Uterus (tissue), 4 donors: Measurements from ENCODE around the gene SLC8A1. TPM values are rescaled to one million over a fixed set of nuclear protein-coding genes. Genes with fewer than 3 reads are reported as not detected.

Experiments
- DNase-seq, 2 donors: peaks; one replicate each; pipeline ENCODE4 v3.0.0-alpha.2; 2019 to 2020
- H3K27ac ChIP-seq, 2 donors: fragments of 200-600 bp; sonication (generic); 1 replicate in 1 of 2; 2 replicates in 1 of 2; pipeline ENCODE4 v1.5.1; 2016 to 2018
- H3K27me3 ChIP-seq, 2 donors: fragments of 200-600 bp; sonication (generic); one replicate each; pipeline ENCODE4 v1.5.1; 2018 to 2019; ENCODE audit warnings: control low read depth in 1 of 2
- H3K36me3 ChIP-seq, 2 donors: fragments of 200-600 bp; sonication (generic); one replicate each; pipeline ENCODE4 v1.5.1; 2019; ENCODE audit warnings: control low read depth in 1 of 2
- H3K4me1 ChIP-seq, 2 donors: fragments of 200-600 bp; sonication (generic); one replicate each; pipeline ENCODE4 v1.5.1; 2018 to 2019; ENCODE audit warnings: control low read depth in 1 of 2
- H3K4me3 ChIP-seq, 2 donors: fragments of 200-600 bp; sonication (generic); 1 replicate in 1 of 2; 2 replicates in 1 of 2; pipeline ENCODE4 v1.5.1; 2018 to 2019; ENCODE audit warnings: mild to moderate bottlenecking in 1 of 2
- H3K9me3 ChIP-seq, 2 donors: fragments of 200-600 bp; sonication (generic); one replicate each; pipeline ENCODE4 v1.5.1; 2019; ENCODE audit warnings: control low read depth in 1 of 2
- POLR2A ChIP-seq, 2 donors: fragments of 450-650 bp; IDR thresholded peaks; one replicate each; pipeline ENCODE4 v1.6.1; 2016; ENCODE audit warnings: antibody characterized with exemption in 2 of 2, mild to moderate bottlenecking in 1 of 2, moderate library complexity in 1 of 2
- intact Hi-C: fragments of 100-400 bp; cut with DNase I; formaldehyde crosslinking; loops from one replicate; pipeline ENCODE4 v1.15.1; 2023; ENCODE audit warnings: low total_unique reads
- total RNA-seq, 4 donors: library from RNA; depleted of rRNA in 3 of 4; stranded (reverse); fragments of >200 nt in 3 of 4; gene quantifications; one replicate each; pipeline versions ENCODE4 v1.1.0 to v1.2.4, GENCODE V29; 2014 to 2023
- TF ChIP-seq, protein P1 (sequence below), 4 experiments: fragments of 200-600 bp in 2 of 4; fragments of 450-650 bp in 2 of 4; sonication (generic) in 2 of 4; IDR thresholded peaks; one replicate each; pipeline ENCODE4 v1.5.1; 2016 to 2019; ENCODE audit warnings: antibody characterized with exemption in 4 of 4, mild to moderate bottlenecking in 2 of 4, moderate library complexity in 1 of 4
- donor health status: DM: yes; HTN: yes; CAD: no.

The SLC8A1 gene
- total RNA-seq, 4 donors from 2014 or later = 61.2 to 257 (median 140) TPM

DNA sequence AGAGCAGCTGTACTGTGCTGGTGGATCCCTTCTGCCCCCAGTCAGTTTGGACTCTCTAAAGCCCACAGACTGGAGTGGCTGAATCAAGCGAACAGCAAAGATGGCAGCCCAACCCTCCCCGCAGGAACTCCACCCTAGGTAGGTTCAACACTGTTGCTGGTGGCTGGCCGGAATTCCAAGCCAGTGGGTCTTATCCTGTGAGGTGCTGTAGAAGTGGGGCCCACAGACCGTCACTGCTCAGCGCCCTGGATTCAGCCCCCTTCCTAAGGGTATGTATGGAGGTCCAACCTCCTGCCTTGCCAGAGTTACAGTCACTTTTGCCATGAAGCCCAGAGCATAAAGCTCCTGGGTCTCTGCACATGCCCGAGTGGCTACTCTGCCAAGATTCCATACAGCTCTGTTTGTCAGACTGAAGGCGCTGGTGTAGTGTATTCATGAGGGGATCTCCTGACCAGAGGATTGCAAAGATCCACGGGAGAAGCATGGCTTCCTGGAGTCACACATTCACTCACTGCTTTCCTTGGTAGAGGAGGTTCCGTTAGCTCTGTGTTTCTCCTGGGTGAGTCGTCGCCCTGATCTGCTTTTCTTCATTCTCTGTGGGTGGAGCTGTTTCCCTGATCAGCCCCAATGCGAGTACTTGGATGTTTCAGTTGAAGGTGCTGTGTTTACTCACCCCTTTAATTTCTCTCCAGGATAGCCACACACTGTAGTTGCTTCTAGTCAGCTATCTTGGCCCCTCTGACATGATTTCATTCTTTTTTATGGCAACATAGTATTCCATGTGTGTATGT, 379.3 kb downstream of the SLC8A1 start:
- Histone ChIP-seq H3K4me1 (no peaks in the 10 kb centered on the region), H3K9me3 (no peaks in the 10 kb centered on the region), H3K27me3 (no peaks in the 10 kb centered on the region), H3K4me3 (no peak overlapping the region), H3K27ac (no peak overlapping the region), H3K36me3 (no peaks in the 10 kb centered on the region)
- no peak for TF ChIP-seq POLR2A (IDR thresholded peaks at IDR 0.05)
- TF ChIP-seq, protein P1, sequence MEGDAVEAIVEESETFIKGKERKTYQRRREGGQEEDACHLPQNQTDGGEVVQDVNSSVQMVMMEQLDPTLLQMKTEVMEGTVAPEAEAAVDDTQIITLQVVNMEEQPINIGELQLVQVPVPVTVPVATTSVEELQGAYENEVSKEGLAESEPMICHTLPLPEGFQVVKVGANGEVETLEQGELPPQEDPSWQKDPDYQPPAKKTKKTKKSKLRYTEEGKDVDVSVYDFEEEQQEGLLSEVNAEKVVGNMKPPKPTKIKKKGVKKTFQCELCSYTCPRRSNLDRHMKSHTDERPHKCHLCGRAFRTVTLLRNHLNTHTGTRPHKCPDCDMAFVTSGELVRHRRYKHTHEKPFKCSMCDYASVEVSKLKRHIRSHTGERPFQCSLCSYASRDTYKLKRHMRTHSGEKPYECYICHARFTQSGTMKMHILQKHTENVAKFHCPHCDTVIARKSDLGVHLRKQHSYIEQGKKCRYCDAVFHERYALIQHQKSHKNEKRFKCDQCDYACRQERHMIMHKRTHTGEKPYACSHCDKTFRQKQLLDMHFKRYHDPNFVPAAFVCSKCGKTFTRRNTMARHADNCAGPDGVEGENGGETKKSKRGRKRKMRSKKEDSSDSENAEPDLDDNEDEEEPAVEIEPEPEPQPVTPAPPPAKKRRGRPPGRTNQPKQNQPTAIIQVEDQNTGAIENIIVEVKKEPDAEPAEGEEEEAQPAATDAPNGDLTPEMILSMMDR (IDR thresholded peaks at IDR 0.05) = no peak
- no peak for DNase-seq
- intact Hi-C loops = no loop called here

DNA sequence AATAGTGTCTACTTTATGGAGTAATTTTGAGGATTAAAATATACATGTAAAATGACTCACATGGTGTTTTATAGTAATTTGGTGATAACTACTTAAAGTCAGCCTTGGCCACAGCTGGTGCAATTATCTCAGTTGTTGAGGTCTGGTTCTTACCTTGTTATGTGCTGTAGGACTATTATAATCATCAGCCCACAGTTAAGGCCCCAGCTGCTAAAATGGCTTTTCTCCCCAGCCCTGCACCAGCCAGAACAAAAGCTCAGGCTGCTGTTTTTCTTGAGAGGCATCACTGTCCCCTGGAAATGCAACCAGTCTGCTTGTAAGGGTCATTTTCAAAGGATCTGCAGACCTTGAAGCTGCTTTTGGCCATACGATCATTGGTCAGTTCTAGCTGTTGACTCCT, 389.5 kb downstream of the SLC8A1 start:
- no peaks in the 10 kb centered on the region for H3K4me1 ChIP-seq
- H3K36me3 ChIP-seq = no peaks in the 10 kb centered on the region
- H3K4me3 ChIP-seq = no peak overlapping the region
- H3K27ac ChIP-seq = no peak overlapping the region
- H3K9me3 ChIP-seq = no peaks in the 10 kb centered on the region
- no peaks in the 10 kb centered on the region for H3K27me3 ChIP-seq
- intact Hi-C loops = no loop called here
- TF ChIP-seq, protein P1 (IDR thresholded peaks at IDR 0.05) = no peak
- TF ChIP-seq POLR2A (IDR thresholded peaks at IDR 0.05) = no peak
- DNase-seq = no peak

DNA sequence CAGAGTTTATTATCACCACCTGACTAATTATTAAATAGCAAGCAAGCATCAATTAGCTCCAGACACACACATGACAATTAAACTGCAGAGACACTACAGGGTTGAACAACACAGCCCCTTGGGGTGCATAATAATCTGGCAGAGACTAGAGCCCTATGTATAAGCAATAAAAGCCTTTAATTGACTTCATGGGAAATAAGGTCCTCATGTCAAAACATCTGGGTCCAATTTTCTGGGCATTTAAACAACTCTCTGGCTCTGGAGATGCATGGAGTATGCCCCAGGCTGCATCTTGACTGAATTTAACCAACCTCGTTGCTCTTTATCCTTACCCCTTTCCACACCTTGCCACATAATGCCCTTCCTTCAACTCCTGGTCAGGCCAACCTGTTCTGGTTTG, 402.1 kb downstream of the SLC8A1 start:
- intact Hi-C loops = no loop called here
- H3K27me3 ChIP-seq = no peaks in the 10 kb centered on the region
- no peaks in the 10 kb centered on the region for H3K36me3 ChIP-seq
- no peak for DNase-seq
- H3K4me1 ChIP-seq = no peaks in the 10 kb centered on the region
- no peaks in the 10 kb centered on the region for H3K9me3 ChIP-seq
- no peak overlapping the region for H3K27ac ChIP-seq
- TF ChIP-seq, protein P1 (IDR thresholded peaks at IDR 0.05) = no peak
- TF ChIP-seq POLR2A (IDR thresholded peaks at IDR 0.05) = no peak
- H3K4me3 ChIP-seq = no peak overlapping the region

DNA sequence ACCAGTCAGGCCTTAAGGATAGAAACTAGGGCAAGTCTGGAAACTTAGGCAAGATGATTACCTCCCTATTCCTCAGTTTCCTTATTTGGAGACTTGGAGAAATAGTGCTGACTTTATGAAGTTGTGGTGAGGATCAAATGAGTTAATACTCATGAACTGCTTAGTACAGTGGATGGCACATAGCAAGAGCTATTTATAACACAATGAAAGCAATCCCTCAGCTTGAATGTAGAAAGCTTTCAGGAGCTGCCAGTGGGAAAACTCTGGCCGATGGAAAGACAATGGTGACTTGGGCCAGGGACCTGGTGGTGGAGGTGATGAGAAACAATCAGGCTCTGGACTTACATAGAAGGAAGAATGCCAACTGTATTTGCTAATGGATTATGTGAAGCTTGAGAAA, 403.4 kb downstream of the SLC8A1 start:
- no peak overlapping the region for H3K27ac ChIP-seq
- no peak for DNase-seq
- intact Hi-C loops = no loop called here
- H3K4me3 ChIP-seq = no peak overlapping the region
- no peaks in the 10 kb centered on the region for H3K9me3 ChIP-seq
- H3K27me3 ChIP-seq = no peaks in the 10 kb centered on the region
- H3K4me1 ChIP-seq = no peaks in the 10 kb centered on the region
- no peak for TF ChIP-seq POLR2A (IDR thresholded peaks at IDR 0.05)
- TF ChIP-seq, protein P1 (IDR thresholded peaks at IDR 0.05) = no peak
- H3K36me3 ChIP-seq = no peaks in the 10 kb centered on the region

DNA sequence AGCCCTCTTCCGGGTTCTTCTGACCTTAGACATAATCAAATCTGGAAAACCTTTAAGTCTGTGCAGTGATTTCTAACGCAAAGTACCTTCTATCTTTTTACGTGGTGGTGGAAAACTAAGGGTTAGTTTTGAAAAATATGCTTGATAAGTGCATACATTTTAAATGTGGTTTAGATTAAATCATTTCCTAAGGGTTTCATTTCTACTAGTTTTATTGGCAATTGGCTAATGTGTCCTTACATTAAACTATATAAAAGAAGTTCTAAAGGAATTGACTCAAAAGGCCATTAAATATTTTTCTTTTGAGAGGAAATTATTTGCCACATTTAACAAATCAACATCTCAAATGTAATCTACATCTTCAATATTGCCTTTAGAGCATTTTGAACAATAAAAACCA, 404.5 kb downstream of the SLC8A1 start:
- no peak for DNase-seq
- intact Hi-C loops = no loop called here
- Histone ChIP-seq H3K4me1 (no peaks in the 10 kb centered on the region), H3K4me3 (no peak overlapping the region), H3K27me3 (no peaks in the 10 kb centered on the region), H3K27ac (no peak overlapping the region), H3K9me3 (no peaks in the 10 kb centered on the region), H3K36me3 (no peaks in the 10 kb centered on the region)
- TF ChIP-seq POLR2A (IDR thresholded peaks at IDR 0.05) = no peak
